Stimulated activated CD4-positive, alpha-beta T cell treated with anti-CD3 and anti-CD28 coated beads, TNF-alpha, amount 100 ng/mL, for 4 hours (primary cell): ENCODE data around the gene SNX33.
"Not testable (repeated sequence)": the region's sequence is repeated elsewhere in the genome, so short reads cannot be mapped to it uniquely, and the experiment has no call there.

Experiments used
- DNase-seq, 3 experiments: peaks; one replicate each; pipeline ENCODE4 v3.0.0-alpha.2; 2020; ENCODE audit warnings: low read depth in 3 of 3

Gene SNX33, protein sequence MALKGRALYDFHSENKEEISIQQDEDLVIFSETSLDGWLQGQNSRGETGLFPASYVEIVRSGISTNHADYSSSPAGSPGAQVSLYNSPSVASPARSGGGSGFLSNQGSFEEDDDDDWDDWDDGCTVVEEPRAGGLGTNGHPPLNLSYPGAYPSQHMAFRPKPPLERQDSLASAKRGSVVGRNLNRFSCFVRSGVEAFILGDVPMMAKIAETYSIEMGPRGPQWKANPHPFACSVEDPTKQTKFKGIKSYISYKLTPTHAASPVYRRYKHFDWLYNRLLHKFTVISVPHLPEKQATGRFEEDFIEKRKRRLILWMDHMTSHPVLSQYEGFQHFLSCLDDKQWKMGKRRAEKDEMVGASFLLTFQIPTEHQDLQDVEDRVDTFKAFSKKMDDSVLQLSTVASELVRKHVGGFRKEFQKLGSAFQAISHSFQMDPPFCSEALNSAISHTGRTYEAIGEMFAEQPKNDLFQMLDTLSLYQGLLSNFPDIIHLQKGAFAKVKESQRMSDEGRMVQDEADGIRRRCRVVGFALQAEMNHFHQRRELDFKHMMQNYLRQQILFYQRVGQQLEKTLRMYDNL

DNA sequence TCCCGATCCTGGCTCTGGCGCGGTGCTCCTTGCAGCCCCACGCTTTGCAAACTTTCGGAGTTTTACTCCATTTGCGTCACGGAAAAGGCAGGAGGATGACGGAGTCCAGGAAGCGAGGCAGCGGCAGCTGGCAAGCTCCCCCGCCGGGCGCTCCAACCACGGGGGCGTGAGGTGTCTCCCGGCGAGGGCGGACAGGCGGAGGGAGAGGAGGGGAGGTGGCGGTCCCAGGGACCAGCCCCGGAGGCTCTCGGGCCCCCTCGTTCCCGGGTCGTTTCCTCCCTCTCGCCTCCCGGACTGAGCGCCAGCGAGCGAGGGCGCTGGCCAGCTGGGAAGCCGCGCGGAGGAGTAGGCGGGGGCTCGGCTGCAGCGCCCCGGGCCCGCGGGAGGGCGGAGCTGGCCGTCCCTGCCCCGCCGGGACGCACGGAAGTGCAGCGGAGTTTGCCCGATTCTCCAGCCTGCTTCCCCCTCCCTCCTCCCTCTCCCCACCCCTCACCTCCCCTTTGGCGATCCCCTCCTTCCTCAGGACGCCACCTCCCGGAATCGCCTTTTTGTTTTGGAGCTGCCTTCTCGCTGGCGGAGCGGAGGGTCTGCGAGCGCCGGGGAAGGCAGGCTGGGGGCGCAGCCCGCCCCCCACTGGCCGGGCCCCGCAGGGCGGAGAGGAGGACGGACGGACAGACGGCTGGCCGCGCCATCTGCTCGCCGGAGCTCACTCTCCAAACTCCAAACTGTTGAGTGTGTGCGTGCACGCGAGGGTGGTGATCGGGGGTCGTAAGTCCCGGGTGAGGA lies at the start of gene SNX33:
TSS of gene SNX33 (plus strand) at position 543 of the 786 bp plus-strand sequence. CDS start 1,191 bp downstream, outside the sequence.
- peak in 2 of 3 experiments; percentile 41 to 50 for DNase-seq

DNA sequence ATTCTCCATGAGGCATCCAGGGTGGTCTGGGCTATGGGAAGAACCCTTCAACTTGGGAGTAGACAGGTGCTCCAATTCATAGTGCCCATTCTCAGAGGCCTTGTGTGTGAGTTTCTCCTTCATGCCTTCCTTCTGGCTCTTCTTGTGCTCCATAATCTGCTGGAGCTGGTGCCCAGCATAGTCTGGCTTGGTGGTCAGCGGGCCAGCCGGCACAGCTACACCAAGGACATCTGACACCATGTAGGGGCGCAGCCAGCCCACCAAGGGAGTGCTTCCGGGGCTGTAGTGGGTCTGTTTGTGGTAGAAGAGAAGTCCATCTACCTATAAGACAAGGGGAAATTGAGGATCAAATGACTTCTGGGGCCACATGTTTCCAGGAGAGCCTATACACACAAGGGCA lies 49.4 kb upstream of the SNX33 start:
- DNase-seq: no peak

DNA sequence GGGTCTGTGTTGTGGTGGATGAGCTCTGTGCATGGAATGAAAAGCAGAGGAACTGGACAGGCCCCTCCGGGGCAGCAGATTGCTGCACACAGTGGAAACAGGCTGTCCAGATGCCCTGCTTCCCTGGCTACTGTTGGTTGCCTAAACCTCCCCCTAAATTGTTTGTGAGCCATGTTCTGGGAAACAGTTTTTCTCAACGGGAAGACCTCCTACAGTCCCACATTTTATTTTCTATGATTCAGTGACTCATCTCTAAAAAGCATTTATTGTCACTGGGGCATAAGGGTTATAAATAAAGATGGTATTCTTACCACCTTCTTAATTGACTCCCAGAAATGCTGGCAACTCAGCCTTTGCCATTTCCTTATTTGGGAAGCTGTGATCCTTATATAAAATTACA lies 48.3 kb upstream of the SNX33 start:
- no peak for DNase-seq

DNA sequence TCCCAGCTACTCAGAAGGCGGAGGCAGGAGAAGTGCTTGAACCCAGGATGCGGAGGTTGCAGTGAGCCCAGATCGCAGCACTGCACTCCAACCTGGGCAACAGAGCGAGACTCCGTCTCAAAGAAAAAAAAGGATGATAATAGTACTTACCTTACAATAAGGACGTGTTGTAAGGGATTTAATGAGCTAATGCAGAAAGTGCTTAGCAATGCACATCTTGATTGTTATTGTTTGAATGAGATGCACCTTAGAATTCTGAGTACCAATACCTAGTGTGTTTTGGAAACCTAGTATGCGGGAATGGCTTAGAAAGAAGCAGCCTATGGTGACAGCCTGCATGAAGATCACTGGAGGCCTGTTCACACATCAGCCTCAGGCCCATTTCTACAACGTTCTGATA lies 41.7 kb upstream of the SNX33 start:
- no peak for DNase-seq

DNA sequence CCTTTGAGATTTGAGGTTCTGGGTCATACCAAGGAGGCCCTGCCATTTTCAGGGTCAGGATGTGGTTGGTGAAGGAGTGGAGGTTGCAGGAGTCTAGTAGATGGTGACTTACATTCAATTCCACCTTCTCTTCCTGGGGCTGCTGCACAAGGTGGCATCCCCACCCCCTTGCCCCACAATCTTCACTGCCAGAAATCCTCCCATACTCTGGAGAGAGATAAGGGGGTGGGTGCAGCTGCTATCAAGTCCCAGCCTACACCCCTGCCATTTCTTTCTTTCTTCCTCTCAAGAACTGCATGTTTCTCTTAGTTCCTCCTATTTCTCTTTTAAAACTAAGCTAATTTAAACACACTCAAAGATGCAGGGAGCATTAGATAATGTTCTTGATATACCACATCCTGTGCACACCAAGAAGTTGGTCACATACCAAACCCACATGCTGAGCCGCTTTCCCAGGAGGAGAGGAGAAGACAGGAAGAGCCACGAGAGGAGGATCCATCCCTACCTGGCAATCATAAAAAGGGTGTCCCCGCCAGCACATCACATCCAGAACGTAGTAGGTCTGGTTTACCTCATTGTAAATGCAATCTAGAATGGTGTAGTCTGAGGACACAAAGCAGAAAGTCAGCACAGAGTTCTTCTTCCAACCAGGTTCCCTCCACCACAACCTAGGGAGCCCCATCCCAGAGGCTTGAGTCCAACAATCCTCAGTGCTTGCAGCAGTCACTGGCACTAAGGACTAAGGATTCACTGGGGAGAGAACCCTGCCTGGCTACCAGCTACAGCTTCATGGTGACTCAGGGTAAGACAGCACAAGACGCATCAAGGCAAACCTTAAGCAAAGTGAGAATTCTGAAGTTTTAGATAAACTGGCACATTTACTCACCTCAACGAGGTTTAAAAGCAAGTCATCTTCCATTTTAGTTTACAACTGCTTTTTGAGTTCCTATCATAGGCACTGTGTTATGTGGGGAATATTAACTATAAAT lies 40.7 kb upstream of the SNX33 start:
- no peak for DNase-seq

DNA sequence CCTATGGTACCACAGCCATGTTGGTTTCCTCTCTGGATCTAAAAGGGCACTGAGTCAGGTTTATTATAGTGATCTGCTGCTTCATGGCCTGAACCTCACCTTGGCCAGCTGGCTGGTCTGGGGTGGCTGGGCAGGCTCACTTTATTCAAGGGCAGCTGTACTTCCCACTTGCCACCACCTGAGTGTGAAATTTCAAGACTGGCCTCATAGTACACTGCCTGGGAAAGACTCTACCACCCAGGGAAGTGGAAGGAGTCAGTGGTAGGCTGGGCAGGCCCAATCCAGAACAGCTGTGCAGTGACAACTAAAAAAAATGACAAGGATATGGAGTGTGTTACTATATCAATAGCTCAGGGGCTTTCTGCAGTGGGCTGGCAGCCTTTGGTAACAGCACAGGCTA lies 30.9 kb upstream of the SNX33 start:
- DNase-seq: no peak

DNA sequence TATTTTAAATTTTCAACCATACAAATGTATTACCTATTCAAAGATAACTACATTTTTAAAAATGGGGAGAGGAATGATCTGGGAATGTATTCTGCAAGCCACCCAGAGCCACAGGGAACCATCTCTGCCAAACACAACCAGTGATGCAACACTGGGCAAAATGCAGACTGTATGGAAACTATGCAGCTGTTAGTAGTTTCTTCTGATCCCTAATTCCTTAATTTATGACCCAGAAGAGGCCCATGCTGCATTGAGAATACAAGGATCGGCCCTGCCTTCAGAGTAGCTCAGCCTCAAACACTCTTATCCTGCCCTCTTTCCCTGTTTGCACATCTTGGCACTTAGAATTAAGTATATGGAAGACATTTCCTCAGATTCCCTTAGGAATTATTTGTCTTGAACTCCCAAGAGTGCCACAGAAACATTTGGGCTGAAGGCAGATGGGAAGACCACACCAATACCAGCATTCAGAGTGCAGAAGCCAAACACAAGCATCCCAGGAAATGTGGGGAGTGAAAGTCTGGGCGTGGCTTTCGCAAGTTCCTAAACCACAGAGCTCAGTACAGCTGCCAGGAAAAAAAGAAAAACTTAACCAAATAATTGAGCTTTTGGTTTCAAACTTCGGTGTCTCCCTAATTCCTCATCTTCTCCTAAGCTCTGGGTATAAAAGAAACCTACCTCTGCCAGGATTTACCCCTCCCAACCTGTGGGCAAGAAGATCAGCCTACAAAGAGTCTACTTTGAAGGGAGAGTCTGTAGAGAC lies 27.5 kb upstream of the SNX33 start:
- no peak for DNase-seq

DNA sequence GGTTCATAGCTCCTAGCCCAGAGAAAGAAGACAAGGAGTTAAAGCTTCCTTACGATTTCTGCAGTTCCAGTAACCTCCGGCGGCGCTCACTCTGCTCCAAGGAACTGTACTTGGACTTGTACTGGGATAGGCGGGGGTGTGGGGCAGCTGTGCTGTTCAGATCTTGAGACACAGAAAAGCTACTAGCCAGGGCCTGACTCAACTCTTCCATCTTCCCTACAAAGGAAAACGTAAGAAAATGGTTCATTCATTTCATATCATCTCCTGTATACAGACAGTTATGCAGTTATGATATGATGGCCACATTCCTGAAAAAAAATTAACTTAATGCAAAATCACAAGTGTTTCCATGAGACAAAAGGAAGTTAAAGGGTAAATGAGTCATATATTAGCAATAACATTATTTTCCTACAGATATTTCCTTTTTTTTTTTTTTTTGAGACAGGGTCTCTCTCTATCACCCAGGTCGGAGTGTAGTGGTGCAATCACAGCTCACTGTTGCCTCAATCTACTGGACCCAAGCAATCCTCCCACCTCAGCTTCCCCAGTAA lies 26.8 kb upstream of the SNX33 start:
- no peak for DNase-seq

DNA sequence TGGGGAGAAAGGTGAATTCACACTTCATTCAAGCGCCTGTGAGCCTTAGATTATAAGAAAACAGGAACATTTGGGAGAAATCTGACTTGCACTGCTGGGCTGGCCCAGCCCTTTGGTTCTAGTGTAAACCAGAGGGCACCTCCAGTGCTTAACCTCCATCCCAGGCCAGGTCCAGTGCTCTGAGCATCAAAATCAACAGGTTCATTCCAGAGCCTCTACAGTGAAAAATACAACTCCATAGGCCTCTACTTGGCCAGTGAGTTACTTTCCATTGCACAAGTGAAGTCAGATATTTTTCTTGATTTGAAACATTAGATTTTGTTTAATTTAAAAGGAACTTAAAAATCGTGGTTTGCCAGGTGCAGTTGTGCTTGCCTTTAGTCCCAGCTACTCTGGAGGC lies 25.2 kb upstream of the SNX33 start:
- DNase-seq: no peak

DNA sequence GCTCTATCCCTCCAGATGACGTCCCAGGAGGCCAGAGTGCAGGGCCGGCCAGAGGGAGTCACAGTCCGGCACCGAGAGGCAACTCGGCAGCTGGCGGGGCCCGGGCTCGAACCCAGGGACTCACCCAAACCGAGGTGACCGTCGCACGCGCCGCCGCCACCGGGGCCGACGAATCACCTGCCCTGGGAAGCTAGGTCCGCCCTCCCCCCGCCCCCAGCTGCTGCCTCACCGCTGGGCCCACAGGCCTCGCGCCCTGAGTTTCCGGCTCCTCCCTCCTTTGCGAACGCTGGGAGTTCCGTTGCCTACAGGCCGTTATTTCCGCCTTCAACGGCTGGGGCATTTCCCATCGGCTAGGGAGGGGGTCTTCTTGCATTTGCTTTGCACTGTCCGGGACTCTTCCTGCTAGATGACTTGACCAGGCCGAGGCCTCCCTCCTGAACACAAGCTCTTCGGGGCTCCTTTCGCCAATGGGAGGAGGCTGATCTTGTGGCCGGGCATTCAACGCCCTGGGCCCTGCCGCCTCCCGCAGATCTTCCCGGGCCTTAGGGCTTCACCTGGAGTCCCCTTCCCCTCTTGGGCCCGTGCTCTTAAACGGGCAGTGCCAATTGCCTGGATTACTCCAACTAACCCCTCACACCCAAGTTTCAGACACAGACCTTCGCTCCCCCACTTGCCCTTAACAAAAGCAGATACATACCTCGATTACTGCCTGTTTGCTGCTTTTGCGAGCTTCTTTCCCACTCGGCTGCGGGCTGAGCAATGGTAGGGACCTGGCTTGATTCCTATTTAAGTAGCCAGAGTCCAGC lies 22.0 kb upstream of the SNX33 start, which contains the start of gene SNUPN:
TSS of gene SNUPN (minus strand) at position 184 of the 806 bp plus-strand sequence. CDS start 4,674 bp downstream, outside the sequence.
- DNase-seq: peak; percentile 85 to 90 (median 90)

DNA sequence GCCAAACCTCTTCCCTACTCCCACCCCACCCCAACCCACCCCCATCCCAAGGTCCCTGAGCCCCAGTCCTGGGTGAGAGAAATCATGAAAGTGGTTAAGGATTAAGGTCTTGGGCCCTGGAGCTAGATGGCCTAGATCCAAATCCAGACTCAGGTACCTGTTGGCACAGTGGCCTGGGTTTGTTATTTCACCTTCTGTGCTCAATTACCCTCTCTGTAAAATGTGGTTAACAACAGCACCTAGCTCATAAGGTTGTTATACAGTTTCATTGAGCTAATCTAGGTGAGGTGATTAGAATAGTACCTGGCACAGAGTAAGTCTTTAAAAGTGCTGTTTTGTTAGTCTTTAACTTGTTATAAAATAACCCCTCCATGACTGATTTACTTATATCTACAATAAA lies 15.8 kb upstream of the SNX33 start:
- no peak for DNase-seq

DNA sequence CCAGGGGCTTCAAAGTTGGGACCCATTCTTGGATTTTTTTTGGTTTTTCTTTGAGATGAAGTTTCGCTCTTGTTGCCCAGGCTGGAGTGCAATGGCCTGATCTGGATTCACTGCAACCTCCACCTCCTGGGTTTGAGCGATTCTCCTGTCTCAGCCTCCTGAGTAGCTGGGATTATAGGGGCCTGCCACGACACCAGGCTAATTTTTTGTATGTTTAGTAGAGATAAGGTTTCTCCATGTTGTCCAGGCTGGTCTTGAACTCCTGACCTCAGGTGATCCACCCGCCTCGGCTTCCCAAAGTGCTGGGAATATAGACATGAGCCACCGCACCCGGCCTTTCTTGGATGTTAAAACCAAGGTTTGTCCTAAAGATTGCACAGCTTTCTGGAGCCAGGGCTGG lies 13.8 kb upstream of the SNX33 start:
- DNase-seq: not testable (repeated sequence)

DNA sequence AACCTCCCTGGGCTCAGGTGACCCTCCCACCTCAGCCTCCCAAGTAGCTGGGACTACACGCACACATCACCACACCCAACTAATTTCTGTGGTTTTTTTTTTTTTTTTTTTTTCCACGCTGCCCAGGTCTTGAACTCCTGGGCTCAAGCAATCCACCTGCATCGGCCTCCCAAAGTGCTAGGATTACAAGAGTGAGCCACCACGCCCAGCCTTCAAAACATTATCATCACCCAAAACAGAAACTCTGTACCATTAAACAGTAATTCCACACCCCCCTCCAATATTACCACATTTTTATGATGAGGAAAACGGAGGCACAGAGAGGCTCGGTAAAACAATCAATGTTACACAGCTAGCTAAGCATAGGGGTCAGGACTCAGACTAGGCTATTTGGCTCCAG lies 11.7 kb upstream of the SNX33 start:
- DNase-seq: no peak

DNA sequence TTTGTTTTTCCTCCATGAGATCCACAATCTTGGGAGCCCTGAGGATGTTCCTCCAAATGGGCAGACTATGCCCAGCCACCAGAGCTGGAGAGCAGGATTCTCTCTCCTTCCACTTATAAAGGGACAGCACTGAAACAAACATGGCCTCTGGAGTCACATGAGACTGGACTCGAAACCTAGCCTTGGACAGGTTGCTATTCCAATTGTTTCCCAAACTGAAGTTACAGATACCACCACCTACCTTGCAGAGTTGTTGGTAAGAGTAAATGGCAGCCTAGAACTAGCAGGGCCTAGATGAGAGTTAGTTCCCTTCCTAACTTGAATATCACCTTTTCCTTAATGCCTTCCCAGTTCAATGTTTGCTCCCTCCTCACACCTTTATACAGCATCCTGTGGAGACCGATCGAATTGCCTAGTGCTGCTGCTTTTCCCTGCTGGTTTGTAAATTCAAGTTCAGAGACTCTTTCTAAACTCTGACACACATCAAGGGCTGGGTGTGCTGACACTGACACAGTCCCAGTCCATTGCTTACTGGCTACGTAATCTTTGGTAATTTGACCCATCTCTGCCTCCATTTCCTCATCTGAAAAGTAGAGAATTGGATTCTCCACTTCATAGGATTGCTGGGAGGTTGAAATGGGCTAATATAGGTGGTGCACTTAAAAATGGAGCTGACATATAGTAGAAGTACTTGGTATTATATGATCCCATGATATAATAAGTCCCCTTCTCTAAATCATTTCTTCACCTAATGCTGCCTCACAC lies 10.3 kb upstream of the SNX33 start:
- no peak for DNase-seq

DNA sequence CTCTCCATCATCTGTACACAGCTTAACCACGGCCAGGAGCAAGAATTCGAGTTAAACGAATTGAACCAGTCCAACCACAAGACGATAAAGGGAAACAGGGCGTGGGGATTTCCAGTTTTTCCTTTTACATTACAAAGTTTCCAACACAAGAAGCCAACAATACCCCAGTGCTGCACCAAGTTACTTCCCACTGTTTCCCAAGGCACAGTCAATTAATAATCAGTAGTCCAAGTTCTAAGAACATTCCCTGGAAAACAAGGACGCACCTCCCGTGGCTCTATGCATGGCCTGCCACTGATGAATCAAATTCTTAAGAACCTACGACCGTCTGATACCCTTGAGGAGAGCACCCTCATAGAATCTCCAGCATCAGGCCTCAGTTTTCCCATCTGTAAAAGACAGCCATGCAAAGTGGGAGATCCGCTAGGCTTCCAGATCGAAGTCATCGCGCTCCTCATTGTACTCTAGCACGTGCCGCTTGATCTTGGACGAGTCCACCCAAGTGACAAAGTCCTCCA lies 8.5 kb upstream of the SNX33 start:
- DNase-seq: no peak

DNA sequence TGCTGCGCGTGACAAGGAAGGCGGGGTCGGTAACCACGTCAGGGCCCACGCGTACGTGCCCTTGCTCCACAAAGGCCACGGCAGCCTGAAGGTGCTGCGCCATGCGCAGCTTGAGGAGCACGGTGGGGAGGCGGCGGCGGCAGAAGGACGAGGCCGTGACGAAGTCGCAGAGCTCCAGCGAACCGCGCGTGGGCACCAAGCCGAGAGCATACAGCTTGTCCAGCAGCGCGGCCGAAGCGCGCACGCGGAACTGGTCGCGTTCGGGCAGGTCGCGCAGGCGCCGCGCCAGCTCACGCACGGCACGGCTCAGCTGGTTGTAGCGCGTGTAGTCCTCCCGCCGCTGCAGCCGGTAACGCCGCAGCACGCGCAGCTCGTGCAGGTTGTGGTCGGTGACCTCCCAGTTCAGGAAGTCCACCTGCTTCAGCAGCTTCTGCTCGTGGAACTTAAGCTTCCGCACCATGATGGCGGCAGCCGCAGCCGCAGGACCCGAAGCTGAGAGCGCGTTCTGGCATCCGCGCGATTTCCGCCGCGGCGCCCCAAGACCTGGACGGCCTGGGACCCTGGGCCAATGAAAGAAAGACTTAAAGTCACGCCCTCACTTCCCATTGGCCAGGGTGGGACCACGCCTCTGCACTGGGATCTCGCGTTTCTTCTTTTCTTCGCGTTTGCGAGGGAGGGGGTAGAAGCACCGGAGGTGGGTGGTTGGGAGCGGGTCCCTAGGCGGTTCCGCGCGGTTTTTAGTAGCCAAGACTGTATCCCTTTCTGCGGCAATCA lies 7.8 kb upstream of the SNX33 start, which contains the start of gene IMP3:
TSS of gene IMP3 (minus strand) at position 516 of the 774 bp plus-strand sequence. CDS start at position 460, 56 bp downstream.
- peak; percentile 70 to 89 (median 87) for DNase-seq

DNA sequence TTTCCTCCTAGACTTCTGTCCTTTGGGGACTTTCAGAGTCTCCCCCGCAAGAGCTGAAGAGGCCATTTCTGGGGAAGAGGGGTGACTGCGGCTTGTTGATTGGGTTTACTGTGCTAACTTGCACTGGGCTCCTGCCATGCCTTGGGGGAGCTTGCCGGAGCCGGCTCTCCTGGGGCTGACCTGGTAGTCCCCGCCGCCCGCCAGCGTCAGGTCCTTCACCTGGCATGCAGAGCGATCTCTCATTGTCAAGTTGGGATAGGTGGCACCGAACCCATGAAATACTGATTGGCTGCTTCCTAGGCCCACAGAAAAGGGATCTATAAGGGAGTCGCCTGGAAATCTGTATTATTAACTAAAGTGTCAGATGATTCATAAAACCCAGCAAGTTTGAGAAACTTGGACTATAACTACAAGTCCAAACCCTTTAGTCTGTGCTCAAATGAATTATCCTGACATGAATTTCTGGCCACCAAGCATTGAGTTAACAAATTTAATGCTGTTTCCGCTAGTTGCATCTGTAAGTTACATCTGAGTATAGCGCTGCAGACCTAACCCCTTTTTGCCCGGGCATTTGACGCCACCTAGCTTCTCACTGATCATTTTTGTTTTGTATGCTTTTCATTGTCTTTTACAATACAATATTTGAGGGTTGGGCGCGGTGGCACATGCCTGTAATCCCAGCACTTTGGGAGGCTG lies 7.1 kb upstream of the SNX33 start:
- DNase-seq: peak in 2 of 3 experiments; percentile 26 to 43
